ENCODE data around the gene MSTN. TPM values are rescaled to one million over a fixed set of nuclear protein-coding genes. Genes with fewer than 3 reads are reported as not detected.

The MSTN gene
- total RNA-seq, result 1.1 TPM
- long read RNA-seq, partial matches to known transcripts, result 0 of 1 reads
- long read RNA-seq, other reads (novel, unspliced or antisense), result 1 of 1 reads

DNA sequence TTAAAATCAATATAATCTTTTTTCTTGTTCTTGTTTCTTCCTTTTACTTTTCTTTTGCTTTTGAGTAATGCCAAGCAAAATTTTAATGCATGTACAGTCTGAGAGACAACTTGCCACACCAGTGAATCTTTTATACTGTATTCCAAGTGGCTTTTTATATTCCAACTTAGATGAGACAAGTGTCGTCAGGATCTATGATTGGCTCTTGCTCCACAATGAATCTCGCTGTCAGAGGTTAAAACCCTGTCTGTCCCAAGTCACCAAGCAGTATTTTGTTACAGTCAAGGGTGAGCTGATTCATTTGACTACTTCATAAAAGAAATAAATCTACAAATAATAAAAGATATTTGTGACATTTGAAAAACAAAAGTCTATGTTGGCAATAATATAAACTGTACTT is at the start of gene MSTN:
Gene MSTN (minus strand): TSS at position 129 of the 400 bp plus-strand sequence. CDS start 133 bp downstream, outside the sequence.
- intact Hi-C loops (cut with DNase I), result no loop called here
- DNase-seq (ENCODE audit: low spot score), result no peak

DNA sequence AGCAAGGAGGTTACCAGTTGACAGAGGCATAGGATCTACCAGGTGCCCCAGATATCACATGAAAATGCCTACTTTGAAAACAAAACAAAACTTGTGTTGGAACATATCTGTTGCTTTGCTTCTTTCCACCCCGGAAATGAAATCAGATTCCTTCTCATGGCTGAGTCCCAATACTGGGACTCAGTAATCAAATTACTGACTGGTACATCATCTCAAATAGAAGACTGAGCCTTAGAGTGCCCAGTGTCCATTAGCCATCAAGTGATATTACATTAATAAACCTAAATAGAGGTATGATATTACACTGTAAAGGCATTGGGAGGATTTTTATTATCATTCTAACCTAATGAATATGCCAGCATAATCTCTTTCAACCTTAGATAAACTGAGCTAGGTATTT is 48.6 kb upstream of the MSTN start:
- intact Hi-C loops (cut with DNase I), result no loop called here
- no peak for DNase-seq (ENCODE audit: low spot score)

GRCh38 chr2:190110699-190111098 is 48.2 kb upstream of the MSTN start:
- intact Hi-C loops (cut with DNase I), result no loop called here
- no peak for DNase-seq (ENCODE audit: low spot score)

- intact Hi-C loops (cut with DNase I), result no loop called here
- DNase-seq (ENCODE audit: low spot score), result no peak
These were observed 47.6 kb upstream of the MSTN start for GRCh38 chr2:190110131-190110530.

GRCh38 chr2:190107409-190107808 is 44.9 kb upstream of the MSTN start:
- DNase-seq (ENCODE audit: low spot score), result no peak
- intact Hi-C loops (cut with DNase I), result no loop called here

GRCh38 chr2:190106783-190107182 is 44.3 kb upstream of the MSTN start:
- no peak for DNase-seq (ENCODE audit: low spot score)

GRCh38 chr2:190105554-190105953 is 43.0 kb upstream of the MSTN start:
- intact Hi-C loops (cut with DNase I), result no loop called here
- DNase-seq (ENCODE audit: low spot score), result no peak

More at GRCh38 chr2:190106783-190107182, 44.3 kb upstream of the MSTN start:
- intact Hi-C loops (cut with DNase I), result no loop called here

DNA sequence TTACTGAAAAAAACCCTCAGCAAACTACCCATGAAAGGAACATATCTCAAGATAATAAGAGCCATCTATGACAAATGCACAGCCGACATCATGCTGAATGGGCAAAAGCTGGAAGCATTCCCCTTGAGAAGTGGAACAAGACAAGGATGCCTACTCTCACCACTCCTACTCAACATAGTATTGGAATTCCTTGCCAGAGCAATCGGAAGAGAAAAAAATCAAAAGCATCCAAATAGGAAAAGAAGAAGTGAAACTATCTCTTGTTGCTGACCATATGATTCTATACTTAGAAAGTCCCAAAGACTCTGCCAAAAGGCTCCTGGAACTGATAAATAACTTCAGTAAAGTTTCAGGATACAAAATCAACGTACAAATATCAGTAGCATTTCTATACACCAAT is 40.6 kb upstream of the MSTN start:
- intact Hi-C loops (cut with DNase I), result no loop called here

GRCh38 chr2:190099890-190100697 is 37.6 kb upstream of the MSTN start:
- DNase-seq (ENCODE audit: low spot score), result no peak
- intact Hi-C loops (cut with DNase I), result no loop called here

More for the DNA sequence above, 40.6 kb upstream of the MSTN start:
- DNase-seq (ENCODE audit: low spot score), result no peak

GRCh38 chr2:190098851-190099250 is 36.3 kb upstream of the MSTN start:
- no peak for DNase-seq (ENCODE audit: low spot score)
- intact Hi-C loops (cut with DNase I), result no loop called here

DNA sequence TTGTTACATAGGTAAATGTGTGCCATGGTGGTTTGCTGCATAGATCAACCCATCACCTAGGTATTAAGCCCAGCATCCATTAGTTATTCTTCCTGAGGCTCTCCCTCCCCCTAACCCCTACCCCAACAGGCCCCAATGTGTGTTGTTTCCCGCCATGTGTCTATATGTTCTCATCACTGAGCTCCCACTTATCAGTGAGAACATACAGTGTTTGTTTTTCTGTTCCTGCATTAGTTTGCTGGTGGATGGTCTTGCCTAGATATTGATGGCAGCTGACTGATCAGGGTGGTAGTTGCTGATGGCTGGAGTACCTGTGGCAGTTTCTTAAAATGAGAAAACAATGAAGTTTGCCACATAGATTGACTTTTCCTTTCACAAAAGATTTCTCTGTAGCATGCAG is 34.6 kb upstream of the MSTN start:
- DNase-seq (ENCODE audit: low spot score), result no peak
- intact Hi-C loops (cut with DNase I), result no loop called here

- intact Hi-C loops (cut with DNase I), result no loop called here
These were observed 31.9 kb upstream of the MSTN start for GRCh38 chr2:190094316-190094871.

DNA sequence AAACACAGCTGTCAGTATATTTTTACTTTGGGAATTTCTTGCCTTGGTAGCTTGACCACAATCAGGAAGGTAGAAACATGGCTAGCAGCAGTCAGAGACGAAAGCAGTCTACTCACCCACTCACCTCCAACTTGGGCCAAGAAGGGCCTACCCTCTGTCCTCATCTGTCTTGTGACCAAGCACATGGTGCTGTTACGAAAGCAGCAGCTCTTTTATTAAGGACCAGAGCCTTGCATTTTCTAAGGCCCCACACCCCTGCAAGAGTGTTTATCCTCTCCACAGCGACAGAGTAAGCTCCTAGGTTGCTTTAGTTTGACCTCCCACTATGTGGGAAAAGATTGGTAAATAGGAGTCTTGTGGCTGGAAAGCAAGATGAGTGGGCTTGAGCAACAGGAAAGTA is 31.3 kb upstream of the MSTN start:
- intact Hi-C loops (cut with DNase I), result no loop called here
- no peak for DNase-seq (ENCODE audit: low spot score)

More at GRCh38 chr2:190094316-190094871, 31.9 kb upstream of the MSTN start:
- DNase-seq (ENCODE audit: low spot score), result no peak

- no peak for DNase-seq (ENCODE audit: low spot score)
- intact Hi-C loops (cut with DNase I), result no loop called here
These were observed 27.6 kb upstream of the MSTN start for GRCh38 chr2:190090148-190090547.

- intact Hi-C loops (cut with DNase I), result loop anchor here (2.0 to 10.0 kb wide), 3 partner anchors 188 to 426 kb away; no protein-coding TSS in a partner anchor
- DNase-seq (ENCODE audit: low spot score), result no peak
These were observed 26.4 kb upstream of the MSTN start for GRCh38 chr2:190088917-190089316.

GRCh38 chr2:190084704-190085103 is 22.2 kb upstream of the MSTN start:
- no peak for DNase-seq (ENCODE audit: low spot score)
- intact Hi-C loops (cut with DNase I), result loop anchor here (5.0 to 10.0 kb wide), 2 partner anchors 288 to 430 kb away; no protein-coding TSS in a partner anchor

DNA sequence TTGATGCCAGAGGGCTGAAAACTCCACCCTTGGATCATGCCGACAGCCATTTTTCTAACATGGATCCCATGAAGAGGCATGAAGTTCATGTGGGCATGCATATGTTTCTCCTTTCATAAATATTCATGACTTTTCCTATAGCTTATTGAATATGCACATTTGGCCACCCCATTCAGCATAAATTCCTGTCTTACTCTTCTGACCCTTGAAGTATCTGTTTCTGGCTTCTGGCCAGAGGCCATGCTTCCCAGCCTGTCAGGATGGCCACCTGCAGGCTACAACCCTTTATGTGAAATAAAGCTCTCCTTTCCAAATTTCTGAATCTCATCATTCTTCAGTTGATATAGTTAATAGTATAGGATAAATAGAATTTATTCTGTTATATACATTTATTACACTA is 19.6 kb upstream of the MSTN start:
- DNase-seq (ENCODE audit: low spot score), result no peak
- intact Hi-C loops (cut with DNase I), result loop anchor here (10.0 kb wide), 1 partner anchor 433 kb away; no protein-coding TSS in a partner anchor

- no peak for DNase-seq (ENCODE audit: low spot score)
- intact Hi-C loops (cut with DNase I), result loop anchor here (10.0 kb wide), 1 partner anchor 434 kb away; no protein-coding TSS in a partner anchor
These were observed 18.1 kb upstream of the MSTN start for GRCh38 chr2:190080527-190081049.

GRCh38 chr2:190079160-190079559 is 16.6 kb upstream of the MSTN start:
- DNase-seq (ENCODE audit: low spot score), result no peak
- intact Hi-C loops (cut with DNase I), result no loop called here

GRCh38 chr2:190075623-190076022 is 13.1 kb upstream of the MSTN start:
- no peak for DNase-seq (ENCODE audit: low spot score)
- intact Hi-C loops (cut with DNase I), result no loop called here

Data from cardiac septum (tissue), 1 donor.